HCT116 (cell line): ENCODE results near the gene ELFN2.

ENCODE experiments used
- EZH2phosphoT487 ChIP-seq: fragments of 200-600 bp; IDR thresholded peaks from 2 replicates; pipeline ENCODE4 v1.6.1; 2018; ENCODE audit warnings: antibody characterized with exemption, borderline replicate concordance
- TF ChIP-seq, protein P1 (sequence below), 3 experiments: fragments of 200-600 bp in 1 of 3; sonication (generic) in 1 of 3; IDR thresholded peaks in 2 of 3; conservative IDR thresholded peaks in 1 of 3; 2 replicates each; pipeline ENCODE4 v1.5.1; 2012 to 2017; ENCODE audit warnings: low read depth in 2 of 3, low read length in 2 of 3, antibody characterized with exemption in 1 of 3, borderline replicate concordance in 1 of 3, control low read depth in 1 of 3, mild to moderate bottlenecking in 1 of 3, mixed read lengths in 1 of 3, mixed run types in 1 of 3, moderate library complexity in 1 of 3; ENCODE audit not compliant: insufficient read depth in 1 of 3

DNA sequence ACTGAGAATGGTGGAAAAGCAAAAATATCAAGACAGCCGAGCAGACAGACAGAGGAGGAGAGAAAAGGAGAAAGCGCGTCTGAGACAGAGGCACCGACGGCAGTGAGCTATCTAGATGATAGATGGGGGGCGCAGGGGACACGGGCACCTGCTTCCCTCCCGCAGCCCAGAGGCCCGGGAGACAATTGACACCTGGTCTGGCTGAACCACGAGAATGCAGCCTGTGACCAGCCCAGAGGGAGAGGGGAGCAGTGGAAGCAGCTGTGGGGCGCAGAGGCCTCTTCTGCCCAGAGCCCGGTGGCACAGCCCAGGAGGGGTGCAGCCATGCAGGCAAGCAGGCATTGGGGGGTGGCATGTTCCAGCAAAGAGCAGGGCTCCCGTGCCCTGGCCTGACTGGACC is 48.2 kb downstream of the ELFN2 start:
- TF ChIP-seq EZH2phosphoT487: no peak
- TF ChIP-seq, protein P1, sequence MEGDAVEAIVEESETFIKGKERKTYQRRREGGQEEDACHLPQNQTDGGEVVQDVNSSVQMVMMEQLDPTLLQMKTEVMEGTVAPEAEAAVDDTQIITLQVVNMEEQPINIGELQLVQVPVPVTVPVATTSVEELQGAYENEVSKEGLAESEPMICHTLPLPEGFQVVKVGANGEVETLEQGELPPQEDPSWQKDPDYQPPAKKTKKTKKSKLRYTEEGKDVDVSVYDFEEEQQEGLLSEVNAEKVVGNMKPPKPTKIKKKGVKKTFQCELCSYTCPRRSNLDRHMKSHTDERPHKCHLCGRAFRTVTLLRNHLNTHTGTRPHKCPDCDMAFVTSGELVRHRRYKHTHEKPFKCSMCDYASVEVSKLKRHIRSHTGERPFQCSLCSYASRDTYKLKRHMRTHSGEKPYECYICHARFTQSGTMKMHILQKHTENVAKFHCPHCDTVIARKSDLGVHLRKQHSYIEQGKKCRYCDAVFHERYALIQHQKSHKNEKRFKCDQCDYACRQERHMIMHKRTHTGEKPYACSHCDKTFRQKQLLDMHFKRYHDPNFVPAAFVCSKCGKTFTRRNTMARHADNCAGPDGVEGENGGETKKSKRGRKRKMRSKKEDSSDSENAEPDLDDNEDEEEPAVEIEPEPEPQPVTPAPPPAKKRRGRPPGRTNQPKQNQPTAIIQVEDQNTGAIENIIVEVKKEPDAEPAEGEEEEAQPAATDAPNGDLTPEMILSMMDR (IDR thresholded peaks at IDR 0.05 in 2 of 3, conservative IDR thresholded peaks at IDR 0.05 in 1 of 3; ENCODE audit: borderline replicate concordance in 1 of 3, insufficient read depth in 1 of 3, low read depth in 2 of 3, low read length in 2 of 3): no peak
